Measurements from ENCODE around the gene RUNX3. TPM values are rescaled to one million over a fixed set of nuclear protein-coding genes. Genes with fewer than 3 reads are reported as not detected.

RUNX3 gene
- polyA plus RNA-seq, 1 donor (not counting 4 experiments of a cell fraction or from before 2014, with no cell fraction given), result not detected

GRCh38 chr1:24931146-24931467 is 1.0 kb upstream of the RUNX3 start:
- no peak for FAIRE-seq
- Histone ChIP-seq H2AFZ (ENCODE audit: control insufficient read depth, low read length) (no peak overlapping the region), H3K4me1 (ENCODE audit: control insufficient read depth, extremely low read depth, insufficient read depth, low read length) (peaks cover 6% of the 10 kb centered on the region), H4K20me1 (ENCODE audit: control insufficient read depth, extremely low read depth, insufficient read depth, low read length) (no peaks in the 10 kb centered on the region), H3K27me3 (ENCODE audit: control insufficient read depth, extremely low read depth, insufficient read depth, low read length) (peaks cover 93% of the 10 kb centered on the region), H3K9ac (ENCODE audit: control insufficient read depth, extremely low read depth, insufficient read depth, low read length) (no peak overlapping the region), H3K9me1 (ENCODE audit: control insufficient read depth, extremely low read depth, insufficient read depth, low read length) (no peaks in the 10 kb centered on the region), H3K79me2 (ENCODE audit: control insufficient read depth, insufficient read depth, low read length) (no peaks in the 10 kb centered on the region), H3K9me3 (ENCODE audit: control insufficient read depth, low read depth, low read length) (no peaks in the 10 kb centered on the region), H3K4me2 (ENCODE audit: control insufficient read depth, extremely low read depth, insufficient read depth, low read depth, low read length) (no peak overlapping the region), H3K4me3 (ENCODE audit: control insufficient read depth in 2 of 3, extremely low read depth in 1 of 3, insufficient read depth in 2 of 3, low read depth in 1 of 3, low read length in 3 of 3) (no peak overlapping the region), H3K27ac (ENCODE audit: control insufficient read depth, insufficient read depth, low read length) (no peak overlapping the region), H3K36me3 (ENCODE audit: control insufficient read depth in 2 of 2, extremely low read depth in 1 of 2, insufficient read depth in 2 of 2, low read length in 2 of 2) (no peaks in the 10 kb centered on the region)
- peak; percentile 5 for TF ChIP-seq EZH2 (IDR thresholded peaks at IDR 0.05; ENCODE audit: low read length)
- TF ChIP-seq, protein P1, sequence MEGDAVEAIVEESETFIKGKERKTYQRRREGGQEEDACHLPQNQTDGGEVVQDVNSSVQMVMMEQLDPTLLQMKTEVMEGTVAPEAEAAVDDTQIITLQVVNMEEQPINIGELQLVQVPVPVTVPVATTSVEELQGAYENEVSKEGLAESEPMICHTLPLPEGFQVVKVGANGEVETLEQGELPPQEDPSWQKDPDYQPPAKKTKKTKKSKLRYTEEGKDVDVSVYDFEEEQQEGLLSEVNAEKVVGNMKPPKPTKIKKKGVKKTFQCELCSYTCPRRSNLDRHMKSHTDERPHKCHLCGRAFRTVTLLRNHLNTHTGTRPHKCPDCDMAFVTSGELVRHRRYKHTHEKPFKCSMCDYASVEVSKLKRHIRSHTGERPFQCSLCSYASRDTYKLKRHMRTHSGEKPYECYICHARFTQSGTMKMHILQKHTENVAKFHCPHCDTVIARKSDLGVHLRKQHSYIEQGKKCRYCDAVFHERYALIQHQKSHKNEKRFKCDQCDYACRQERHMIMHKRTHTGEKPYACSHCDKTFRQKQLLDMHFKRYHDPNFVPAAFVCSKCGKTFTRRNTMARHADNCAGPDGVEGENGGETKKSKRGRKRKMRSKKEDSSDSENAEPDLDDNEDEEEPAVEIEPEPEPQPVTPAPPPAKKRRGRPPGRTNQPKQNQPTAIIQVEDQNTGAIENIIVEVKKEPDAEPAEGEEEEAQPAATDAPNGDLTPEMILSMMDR (optimal IDR thresholded peaks at IDR 0.05 in 1 of 3, IDR thresholded peaks at IDR 0.05 in 1 of 3, conservative IDR thresholded peaks at IDR 0.05 in 1 of 3; ENCODE audit: extremely low read depth in 1 of 3, insufficient read depth in 2 of 3, low read length in 3 of 3), result no peak
- dilution Hi-C loops (cut with MboI; ENCODE audit: extremely low pct_ligation_motif_present, low sequenced_read_pairs), result loop anchor here (25.0 kb wide), 1 partner anchor 281 kb away; no protein-coding TSS in a partner anchor
- DNase-seq (ENCODE audit: low read depth, low spot score), result no peak

- TF ChIP-seq EZH2 (IDR thresholded peaks at IDR 0.05; ENCODE audit: low read length), result peak; percentile 86
- TF ChIP-seq, protein P1 (optimal IDR thresholded peaks at IDR 0.05 in 1 of 3, IDR thresholded peaks at IDR 0.05 in 1 of 3, conservative IDR thresholded peaks at IDR 0.05 in 1 of 3; ENCODE audit: extremely low read depth in 1 of 3, insufficient read depth in 2 of 3, low read length in 3 of 3), result no peak
- FAIRE-seq (no peak), DNase-seq (ENCODE audit: low read depth, low spot score) (no peak)
- no peaks in the 10 kb centered on the region for H3K79me2 ChIP-seq (ENCODE audit: control insufficient read depth, insufficient read depth, low read length)
- H4K20me1 ChIP-seq (ENCODE audit: control insufficient read depth, extremely low read depth, insufficient read depth, low read length), result no peaks in the 10 kb centered on the region
- no peak overlapping the region for H3K9ac ChIP-seq (ENCODE audit: control insufficient read depth, extremely low read depth, insufficient read depth, low read length)
- no peak overlapping the region for H3K27ac ChIP-seq (ENCODE audit: control insufficient read depth, insufficient read depth, low read length)
- no peaks in the 10 kb centered on the region for H3K9me1 ChIP-seq (ENCODE audit: control insufficient read depth, extremely low read depth, insufficient read depth, low read length)
- no peak overlapping the region for H3K4me2 ChIP-seq (ENCODE audit: control insufficient read depth, extremely low read depth, insufficient read depth, low read depth, low read length)
- no peak overlapping the region for H2AFZ ChIP-seq (ENCODE audit: control insufficient read depth, low read length)
- H3K4me1 ChIP-seq (ENCODE audit: control insufficient read depth, extremely low read depth, insufficient read depth, low read length), result peaks cover 6% of the 10 kb centered on the region
- no peaks in the 10 kb centered on the region for H3K36me3 ChIP-seq (ENCODE audit: control insufficient read depth in 2 of 2, extremely low read depth in 1 of 2, insufficient read depth in 2 of 2, low read length in 2 of 2)
- no peaks in the 10 kb centered on the region for H3K9me3 ChIP-seq (ENCODE audit: control insufficient read depth, low read depth, low read length)
- peaks cover 94% of the 10 kb centered on the region for H3K27me3 ChIP-seq (ENCODE audit: control insufficient read depth, extremely low read depth, insufficient read depth, low read length)
- dilution Hi-C loops (cut with MboI; ENCODE audit: extremely low pct_ligation_motif_present, low sequenced_read_pairs), result loop anchor here (10.0 to 25.0 kb wide), 2 partner anchors 55 to 283 kb away; no protein-coding TSS in a partner anchor
- peak overlapping the region in 1 of 3 experiments; percentile 34 for H3K4me3 ChIP-seq (ENCODE audit: control insufficient read depth in 2 of 3, extremely low read depth in 1 of 3, insufficient read depth in 2 of 3, low read depth in 1 of 3, low read length in 3 of 3)
These were observed 447 bp downstream of the RUNX3 start for GRCh38 chr1:24929398-24930259.

Data from keratinocyte (primary cell).